Endothelial cell of hepatic sinusoid (primary cell): ENCODE data around the gene WDR72.
"Not testable (repeated sequence)": the region's sequence is repeated elsewhere in the genome, so short reads cannot be mapped to it uniquely, and the experiment has no call there.

Experiments
- in situ Hi-C: cut with HindIII; loops from 2 replicates; pipeline ENCODE4 v1.10.0; 2017; ENCODE audit warnings: low sequenced_read_pairs

WDR72 gene

GRCh38 chr15:53710906-53711305, 48.6 kb downstream of the WDR72 start:
- in situ Hi-C loops, result no loop called here

DNA sequence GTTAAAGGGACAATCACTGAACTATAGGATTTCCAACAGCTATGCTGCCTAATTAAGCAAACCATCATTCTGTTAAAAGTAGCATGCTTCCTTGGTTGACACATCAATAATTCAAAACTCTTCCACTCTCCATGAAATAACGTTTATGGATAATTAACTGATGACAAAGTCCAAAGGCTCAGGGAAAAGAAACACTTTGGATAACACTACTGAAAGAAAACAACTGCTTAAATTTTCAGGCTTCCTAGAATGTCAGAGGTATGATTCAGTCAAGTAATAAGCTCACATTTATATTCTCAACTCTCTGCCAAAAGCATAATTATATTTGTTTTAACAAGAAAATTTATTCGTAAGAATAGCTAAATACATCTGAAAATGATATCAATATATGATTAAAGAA, 49.6 kb downstream of the WDR72 start:
- in situ Hi-C loops, result no loop called here

GRCh38 chr15:53695365-53695764, 64.1 kb downstream of the WDR72 start:
- in situ Hi-C loops, result no loop called here

GRCh38 chr15:53694476-53694874, 65.0 kb downstream of the WDR72 start:
- in situ Hi-C loops, result no loop called here

DNA sequence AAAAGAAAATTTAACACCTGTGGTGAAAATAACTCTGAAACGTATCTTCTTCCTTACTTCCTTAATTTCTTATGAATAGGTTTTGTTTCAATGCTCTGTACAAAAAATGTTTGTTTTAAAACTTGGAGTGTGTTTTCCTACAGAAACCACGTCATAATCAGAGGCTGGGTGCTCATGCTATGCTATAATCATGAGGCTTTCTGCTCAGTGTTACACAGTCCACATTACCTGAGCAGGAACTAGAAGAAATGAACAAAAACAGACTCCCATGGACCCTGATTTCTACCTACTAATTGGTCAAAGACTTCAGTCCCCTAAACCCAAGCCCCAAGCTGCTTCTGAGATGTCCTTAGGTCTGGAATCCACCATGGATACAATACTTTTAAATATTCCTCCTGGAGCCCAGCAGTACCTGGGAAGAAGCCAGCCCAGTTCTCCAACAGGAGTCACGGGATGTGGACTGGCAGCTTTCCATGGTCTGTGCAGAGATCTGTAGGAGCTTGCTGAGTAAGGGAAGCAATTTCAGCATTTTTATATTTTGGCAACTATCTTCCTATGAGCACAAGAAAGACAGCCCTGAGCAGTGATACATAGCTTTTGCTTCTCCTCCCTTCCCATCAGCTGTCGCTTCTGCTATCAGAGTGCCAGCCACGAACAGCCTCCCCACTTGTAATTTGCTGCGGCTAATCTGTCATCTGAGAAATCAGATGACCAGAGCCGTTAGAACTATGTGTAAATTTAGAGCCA, 65.6 kb downstream of the WDR72 start:
- in situ Hi-C loops, result no loop called here

DNA sequence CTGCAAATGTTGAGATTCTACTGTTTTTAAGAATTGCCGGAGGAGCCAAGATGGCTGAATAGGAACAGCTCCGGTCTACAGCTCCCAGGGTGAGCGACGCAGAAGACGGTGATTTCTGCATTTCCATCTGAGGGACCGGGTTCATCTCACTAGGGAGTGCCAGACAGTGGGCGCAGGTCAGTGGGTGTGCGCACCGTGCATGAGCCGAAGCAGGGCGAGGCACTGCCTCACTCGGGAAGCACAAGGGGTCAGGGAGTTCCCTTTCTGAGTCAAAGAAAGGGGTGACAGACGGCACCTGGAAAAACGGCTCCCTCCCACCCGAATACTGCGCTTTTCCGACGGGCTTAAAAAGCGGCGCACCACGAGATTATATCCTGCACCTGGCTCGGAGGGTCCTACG, 75.3 kb downstream of the WDR72 start:
- in situ Hi-C loops, result not testable (repeated sequence)

GRCh38 chr15:53681056-53681455, 78.4 kb downstream of the WDR72 start:
- in situ Hi-C loops, result no loop called here

GRCh38 chr15:53675832-53676231, 83.6 kb downstream of the WDR72 start:
- in situ Hi-C loops, result no loop called here

DNA sequence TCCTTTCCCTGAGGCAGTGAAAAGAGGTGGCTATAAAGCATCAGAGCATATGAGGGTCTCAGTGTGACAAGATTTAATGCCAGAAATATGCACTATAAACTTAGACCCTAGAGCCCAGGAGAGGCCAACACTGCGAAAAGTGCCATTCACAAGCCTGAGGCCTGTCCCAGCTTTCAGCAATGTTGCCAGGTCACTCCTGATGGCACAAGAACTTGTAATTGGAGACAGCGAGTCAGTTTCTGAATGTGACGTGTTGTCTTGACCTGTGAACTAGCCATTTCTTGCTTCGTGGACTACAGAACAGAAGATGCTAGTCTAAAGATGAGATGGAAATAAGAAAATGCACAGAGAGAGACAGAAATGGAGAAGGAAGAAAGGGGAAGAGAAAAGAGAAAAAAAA, 87.9 kb downstream of the WDR72 start:
- in situ Hi-C loops, result no loop called here

DNA sequence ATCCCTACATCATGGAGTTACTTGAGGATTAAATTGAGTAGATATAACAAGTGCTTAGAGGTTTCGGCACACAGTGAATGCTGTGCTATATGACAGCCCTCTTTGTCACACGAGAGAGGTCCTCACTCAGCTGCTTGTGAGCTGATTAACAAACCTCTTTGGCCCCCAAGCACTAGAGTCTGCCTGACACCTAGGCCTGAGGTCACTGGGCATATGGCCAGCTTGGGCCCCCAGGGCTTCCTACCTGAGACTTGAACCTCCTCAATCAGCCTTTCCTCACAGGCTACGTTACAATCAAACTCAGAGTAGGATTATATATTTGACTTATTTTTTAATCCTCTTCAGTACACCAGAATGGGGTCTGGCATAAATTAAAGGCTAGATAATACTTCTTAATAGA, 88.8 kb downstream of the WDR72 start:
- in situ Hi-C loops, result no loop called here

DNA sequence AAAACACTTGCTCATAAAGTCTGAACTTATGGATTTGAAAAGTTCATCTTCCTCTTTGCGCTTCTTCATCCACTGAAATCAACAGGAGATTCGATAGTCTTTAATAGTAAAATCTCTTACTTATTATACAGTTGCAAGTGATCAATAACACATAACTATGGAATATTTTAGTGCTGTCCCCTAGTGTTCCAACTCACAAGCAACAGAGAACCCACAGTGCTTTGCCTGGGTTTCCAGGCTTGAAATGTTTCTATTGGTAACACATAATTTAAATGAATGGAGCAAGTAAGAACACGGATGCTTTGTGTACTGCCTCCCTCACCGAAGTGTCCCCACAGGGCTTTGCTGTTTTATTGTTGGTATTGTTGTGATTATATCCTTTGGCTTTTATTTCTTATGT, 93.5 kb downstream of the WDR72 start:
- in situ Hi-C loops, result no loop called here

GRCh38 chr15:53658827-53659555, 100.5 kb downstream of the WDR72 start:
- in situ Hi-C loops, result no loop called here

DNA sequence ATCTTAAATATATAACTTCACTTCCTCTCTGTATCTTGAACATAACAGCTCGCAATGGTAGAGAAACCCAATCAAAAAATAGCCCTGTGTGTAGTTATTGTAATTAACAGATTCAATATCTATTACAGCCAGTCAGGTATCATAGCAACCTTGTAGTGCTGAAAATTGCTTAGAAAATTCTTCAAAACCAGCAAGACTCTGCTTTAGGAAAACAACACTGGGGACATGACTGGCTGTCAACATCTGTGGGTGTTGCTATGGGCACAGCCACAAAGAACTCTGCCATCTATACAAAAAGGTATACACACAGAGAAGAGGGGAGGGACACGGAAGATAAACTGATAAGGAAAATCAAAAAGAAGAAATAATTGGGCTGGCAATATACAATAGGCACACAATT, 101.2 kb downstream of the WDR72 start:
- in situ Hi-C loops, result no loop called here

DNA sequence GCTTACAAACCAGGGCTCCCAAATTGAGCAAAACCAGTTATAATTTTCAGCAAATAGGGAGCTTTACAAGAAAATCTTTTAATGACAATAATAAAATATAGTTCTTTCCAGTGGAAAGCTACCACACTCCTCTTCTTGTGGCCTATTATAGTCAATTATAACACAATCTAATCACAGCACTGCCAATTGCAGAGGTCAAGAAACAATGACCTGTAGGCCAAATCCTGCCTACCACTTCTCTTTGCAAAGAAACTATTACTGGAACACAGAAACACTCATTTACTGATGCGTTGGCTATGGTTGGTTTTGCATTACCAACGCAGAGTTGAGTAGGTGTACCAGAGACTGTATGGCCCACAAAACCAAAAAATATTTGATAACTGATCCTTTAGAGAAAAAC, 110.5 kb downstream of the WDR72 start:
- in situ Hi-C loops, result no loop called here

DNA sequence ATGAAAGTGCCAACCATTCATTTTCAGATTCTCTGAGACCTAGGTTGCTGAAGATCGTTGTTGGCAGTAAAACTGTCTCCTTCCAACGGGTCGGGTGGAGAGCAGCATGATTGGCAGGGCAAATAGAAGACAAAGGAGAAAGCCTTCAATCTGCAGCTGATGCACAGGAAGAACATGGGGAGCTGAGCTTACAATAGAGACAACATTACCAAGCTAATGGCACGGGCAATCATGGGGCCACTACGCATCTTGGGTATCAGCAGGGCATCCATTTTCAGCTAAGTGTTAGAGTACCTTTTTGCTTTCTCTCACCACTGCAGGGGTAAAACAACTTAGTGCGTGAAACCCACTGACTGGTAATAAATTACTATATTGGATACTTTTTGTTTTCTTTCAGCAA, 114.8 kb downstream of the WDR72 start:
- in situ Hi-C loops, result no loop called here

DNA sequence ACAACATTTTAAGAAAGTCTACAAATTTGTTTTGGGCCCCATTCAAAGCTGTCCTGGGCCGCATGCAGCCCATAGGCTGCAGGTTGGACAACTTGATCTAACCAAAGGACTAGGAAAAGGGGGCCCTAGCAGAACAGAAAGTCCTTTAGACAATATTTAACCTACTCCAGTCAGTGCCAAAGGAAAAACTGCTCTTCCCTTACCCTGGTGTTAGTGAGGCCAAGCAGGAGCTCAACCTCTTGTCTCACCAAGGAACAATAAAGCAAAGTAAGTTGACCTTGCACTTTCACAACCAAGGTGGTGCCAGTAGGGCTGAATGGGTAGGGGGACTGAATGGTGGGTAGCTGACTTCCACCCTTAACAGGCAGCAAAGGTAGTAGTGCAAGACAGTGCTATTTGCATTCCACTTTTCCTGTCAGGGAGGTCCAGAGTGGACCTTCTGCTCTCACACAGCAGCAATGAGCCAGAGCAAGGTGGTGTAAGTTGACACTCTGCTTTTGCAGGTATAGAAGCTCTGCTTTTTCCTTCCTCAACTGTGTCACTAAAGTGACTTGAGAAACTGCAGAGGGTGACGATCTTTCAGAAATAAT, 124.9 kb downstream of the WDR72 start:
- in situ Hi-C loops, result no loop called here

DNA sequence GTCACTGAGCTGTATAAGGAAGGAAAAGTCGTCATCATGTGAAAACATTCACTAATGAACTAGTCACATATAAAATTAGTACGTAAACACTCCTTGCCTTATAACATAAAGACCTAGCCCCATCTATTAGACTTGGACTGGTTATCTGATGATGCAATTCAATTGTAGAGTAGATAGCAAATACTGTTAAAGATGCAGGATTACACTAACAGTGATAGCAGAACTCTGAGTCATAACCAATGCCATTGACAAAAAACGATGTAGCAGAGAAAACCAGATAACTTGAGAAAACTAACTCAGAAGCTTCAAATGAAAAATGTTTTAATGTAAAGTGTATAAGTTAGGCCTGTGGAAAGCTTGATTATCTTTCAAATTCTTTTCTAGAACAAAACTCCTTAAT, 132.2 kb downstream of the WDR72 start:
- in situ Hi-C loops, result no loop called here

DNA sequence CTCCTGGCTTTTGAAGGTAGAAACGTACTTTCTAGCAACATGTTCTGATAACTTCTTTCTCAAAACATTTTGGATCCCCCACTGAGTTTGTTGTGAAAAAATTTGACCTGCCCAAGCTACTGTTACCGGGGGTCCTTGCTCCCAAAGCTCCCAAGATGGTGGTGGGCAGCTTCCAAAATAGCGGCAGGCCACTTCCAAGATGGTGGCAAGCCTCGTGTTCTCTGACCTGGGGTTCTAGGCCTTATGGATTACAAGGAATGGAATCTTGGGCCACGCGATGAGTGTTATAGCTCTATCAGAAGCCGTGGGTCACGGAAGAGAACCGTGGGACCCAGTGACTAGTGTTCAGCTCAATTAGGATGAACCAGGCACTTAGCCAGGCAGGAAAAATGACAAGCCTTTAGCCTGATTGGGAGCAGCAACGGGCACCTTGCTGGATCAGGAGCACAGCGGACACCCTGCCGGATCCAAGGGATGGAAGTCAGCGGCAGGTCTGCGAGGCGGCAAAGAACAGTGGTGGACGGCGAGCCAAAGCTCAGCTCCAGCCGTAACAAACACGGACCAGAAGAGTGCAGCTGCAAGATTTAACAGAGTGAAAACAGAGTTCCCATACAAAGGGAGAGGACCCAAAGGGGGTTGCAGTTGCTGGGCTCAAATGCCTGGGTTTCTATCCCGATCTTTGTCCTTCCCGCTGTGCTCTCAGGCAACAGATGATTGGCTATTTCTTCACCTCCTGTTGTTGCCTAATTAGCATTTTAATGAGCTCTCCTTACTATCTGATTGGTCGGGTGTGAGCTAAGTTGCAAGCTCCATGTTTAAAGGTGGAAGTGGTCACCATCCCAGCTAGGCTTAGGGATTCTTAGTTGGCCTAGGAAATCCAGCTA, 133.3 kb downstream of the WDR72 start:
- in situ Hi-C loops, result no loop called here

GRCh38 chr15:53625260-53625659, 134.2 kb downstream of the WDR72 start:
- in situ Hi-C loops, result no loop called here

DNA sequence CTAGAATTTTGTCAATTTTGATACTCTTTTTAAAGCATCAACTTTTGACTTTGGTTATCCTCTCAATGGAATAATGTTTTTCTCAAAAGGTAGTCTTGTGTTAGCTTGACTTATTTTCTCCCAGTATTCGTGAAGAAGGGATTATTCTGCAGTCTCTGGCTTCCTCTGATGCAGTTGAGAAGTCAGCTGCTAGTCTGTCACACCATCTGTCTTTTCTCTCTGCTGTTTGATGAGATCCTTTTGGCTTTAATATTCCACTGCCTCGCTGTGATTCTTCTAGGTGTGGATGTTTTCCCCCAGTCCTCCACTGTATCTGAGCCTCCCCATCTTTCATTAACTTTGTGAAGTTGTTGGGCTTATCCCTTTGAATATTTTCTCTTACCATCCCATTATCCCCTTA, 141.0 kb downstream of the WDR72 start:
- in situ Hi-C loops, result no loop called here
